KG1 (cell line): ENCODE measurements around the gene PRR36.
"Not testable (repeated sequence)": the region's sequence is repeated elsewhere in the genome, so short reads cannot be mapped to it uniquely, and the experiment has no call there.

ENCODE experiments used
- DNase-seq: peaks from one replicate; lab custom pipeline; 2025; lab: John Stamatoyannopoulos, UW

The PRR36 gene

DNA sequence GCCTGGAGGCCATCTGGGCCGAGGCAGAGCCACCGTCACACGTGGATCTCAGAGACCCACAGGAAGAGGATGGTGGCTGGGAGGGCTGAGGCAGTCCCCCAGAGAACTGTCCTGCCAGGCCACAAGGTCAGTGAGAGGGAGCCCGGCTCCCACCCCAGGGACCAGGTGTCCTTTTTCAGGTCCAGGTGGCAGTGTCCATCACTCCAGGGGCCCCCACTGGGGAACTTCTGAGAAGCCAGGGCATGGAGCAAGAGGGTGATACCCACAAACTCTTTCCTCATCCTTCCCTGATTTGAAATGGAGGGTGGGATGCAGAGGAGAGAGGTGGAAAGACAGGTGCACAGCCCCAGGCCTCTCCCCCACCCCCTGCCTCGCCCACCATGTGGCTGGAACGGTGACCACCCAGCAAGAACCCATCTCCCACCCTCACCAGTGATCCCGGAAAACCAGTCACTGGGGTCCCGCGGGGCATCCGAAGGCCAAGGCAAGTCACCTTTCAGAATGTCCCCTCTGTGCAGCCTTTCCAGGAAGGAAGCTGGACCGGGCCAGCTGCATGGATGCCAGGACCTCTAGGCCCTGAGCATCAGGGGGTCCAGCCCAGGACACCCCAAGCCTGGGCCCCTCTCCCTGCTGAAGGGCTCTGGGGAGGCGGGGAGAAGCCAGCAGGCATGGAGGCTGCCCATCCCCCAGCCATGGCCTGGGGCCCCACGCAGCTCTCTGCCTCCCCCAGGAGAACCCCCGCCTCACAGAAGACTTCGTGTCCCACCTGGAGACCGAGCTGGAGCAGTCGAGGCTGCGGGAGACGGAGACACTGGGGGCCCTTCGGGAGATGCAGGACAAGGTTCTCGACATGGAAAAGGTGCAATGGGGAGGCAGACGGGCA, 14.1 kb downstream of the PRR36 start:
- DNase-seq = no peak

DNA sequence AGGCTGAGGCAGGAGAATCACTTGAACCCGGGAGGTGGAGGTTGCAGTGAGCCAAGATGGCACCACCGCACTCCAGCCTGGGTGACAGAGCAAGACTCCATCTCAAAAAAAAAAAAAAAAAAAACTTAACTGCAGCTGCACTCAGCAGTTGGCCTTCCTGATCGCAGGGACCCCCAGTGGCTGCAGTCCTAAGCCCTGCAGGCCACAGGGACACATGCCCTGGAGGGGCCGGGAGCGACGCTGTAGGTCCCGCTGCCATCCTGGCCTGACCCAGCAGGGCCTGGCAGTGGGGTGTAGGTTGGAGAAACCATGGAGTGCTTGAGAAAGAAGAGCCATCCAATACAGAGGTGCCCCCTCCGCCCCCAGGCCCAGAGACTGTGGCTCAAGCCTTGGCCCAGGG, 15.1 kb downstream of the PRR36 start:
- DNase-seq = not testable (repeated sequence)

DNA sequence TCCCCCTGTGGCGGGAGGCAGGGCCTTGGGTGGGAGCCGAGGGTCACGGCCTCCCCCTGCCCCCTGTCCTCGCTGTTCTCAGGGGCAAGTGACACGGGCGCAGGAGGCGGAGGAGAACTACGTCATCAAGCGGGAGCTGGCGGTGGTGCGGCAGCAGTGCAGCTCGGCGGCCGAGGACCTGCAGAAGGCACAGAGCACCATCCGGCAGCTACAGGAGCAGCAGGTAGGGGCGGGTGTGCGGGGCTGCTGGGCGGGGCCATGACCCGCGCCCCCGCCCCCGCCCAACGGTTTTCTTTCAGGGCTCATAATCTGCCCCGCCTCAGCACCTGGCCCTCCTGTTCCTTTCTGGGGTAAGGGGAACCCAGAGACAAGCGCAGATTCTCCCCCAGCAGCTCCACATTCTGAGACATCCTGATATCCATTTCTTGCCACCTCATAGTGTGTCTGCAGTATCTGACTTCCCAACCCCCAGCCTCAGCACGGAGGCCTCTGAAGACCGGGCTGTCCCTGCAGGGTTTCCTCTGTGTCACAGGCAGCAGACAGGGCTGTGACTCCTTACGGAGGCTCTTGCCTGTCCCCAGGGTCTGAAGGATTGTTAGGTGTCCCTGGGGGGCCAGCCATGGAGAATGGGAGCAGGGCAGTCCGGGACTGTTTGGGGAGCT, 15.9 kb downstream of the PRR36 start:
- DNase-seq = no peak

GRCh38 chr19:7857727-7858108, 16.5 kb downstream of the PRR36 start:
- DNase-seq = no peak

DNA sequence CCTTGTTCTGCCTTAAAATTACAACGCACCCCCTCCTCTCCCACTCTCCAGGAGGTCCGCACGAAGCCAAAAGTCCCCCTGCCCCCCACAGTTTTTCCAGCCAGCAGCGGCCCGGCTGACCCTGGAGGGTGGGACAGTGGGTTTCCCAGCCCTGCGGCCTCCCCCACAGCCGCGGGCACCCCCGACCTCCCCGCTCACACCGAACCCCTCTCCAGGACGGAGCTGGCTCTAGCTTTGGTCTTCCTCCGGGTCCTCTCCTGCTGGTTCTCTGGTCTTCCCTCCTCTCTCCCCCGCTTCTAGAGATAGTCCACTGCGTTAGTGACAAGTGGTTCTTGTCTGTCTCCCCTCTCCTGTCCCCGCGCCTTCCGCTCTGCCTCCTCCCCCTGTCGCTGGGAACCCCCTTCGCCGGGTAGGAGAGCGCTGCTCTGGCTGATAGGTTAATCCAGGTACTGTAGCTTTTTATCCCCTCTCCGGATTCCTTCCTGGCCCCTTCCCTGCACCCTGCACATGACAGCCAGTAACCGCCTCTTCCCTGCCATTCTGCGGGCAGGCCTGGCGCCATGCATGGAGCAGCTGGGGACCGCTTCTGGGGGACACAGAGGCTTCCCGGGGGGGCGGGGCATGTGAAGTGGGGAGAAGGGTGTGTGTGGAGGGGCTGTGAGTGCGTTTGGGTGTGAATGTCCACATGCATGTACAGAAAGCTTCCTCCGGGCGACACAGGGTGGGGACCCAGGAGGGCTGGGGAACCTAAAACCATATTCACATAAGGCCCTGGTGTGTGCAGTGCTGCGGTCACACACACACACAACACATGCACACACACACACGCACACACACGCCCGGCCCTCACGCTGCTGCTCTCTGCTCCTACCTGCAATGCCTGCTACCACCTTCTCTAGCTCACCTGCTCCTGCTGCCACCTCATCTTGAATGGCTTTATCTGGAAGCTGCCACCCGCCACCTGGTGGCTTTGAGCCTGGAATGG, 17.2 kb downstream of the PRR36 start:
- no peak for DNase-seq

- DNase-seq = no peak
Measured at GRCh38 chr19:7856109-7856591, 18.0 kb downstream of the PRR36 start.

- DNase-seq = no peak
Measured at GRCh38 chr19:7855426-7856108, 18.6 kb downstream of the PRR36 start.

DNA sequence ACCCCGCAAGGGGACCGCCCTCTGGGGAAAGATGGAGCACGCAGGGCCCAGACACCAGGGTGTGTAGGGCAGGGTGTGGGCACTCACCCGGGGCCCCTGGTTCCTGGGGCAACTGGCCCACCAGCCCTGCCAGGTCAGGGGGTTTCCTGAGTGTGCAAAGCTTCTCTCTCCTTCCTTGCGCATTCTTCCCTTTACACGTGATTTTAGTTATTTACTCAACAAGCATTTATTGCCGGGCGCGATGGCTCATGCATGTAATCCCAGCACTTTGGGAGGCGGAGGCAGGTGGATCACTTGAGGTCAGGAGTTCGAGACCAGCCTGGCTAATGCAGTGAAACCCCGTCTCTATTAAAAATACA, 20.4 kb downstream of the PRR36 start:
- DNase-seq = no peak

DNA sequence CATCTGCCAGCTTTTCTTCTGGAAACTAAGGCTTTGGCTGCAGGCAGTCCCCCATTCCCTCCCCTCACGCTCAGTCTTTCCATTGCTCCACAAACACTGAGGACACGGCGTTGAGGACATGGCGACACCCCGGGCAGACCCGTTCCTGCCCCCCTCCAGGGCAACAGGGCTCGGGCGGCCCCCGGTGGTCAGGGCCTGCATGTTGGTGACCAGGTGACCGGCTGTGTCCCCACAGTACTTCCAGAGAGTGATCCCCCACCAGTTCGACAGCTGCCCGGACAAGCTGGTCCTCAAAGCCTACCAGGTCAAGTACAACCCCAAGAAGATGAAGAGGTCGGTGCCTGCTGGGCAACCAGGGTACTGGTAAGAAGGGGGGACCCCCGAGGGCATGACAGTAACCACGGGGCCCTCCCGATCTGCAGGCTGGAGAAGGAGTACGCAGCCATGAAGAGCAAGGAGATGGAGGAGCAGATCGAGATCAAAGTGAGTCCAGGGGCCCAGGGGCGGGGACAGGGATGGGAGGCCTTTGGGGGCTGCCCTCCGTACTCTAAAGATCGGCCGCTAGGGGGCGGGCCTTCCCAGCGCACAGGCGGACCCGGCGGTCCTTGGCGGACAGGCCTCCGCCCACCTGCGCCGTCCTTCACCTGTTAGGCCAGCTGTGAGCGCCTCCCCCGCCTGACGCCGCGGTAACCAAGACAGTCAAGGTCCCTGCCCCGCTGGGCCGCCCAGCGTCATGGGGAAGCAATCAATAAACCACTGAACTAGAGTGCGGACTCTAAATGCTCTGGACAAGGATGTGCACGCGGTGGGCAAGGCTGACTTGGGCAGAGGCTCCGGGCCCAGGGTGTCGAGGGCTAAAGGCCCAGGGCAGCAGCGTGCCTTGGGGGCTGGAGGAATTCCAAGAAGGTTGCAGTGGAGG, 21.1 kb downstream of the PRR36 start:
- peak; percentile 11 for DNase-seq

DNA sequence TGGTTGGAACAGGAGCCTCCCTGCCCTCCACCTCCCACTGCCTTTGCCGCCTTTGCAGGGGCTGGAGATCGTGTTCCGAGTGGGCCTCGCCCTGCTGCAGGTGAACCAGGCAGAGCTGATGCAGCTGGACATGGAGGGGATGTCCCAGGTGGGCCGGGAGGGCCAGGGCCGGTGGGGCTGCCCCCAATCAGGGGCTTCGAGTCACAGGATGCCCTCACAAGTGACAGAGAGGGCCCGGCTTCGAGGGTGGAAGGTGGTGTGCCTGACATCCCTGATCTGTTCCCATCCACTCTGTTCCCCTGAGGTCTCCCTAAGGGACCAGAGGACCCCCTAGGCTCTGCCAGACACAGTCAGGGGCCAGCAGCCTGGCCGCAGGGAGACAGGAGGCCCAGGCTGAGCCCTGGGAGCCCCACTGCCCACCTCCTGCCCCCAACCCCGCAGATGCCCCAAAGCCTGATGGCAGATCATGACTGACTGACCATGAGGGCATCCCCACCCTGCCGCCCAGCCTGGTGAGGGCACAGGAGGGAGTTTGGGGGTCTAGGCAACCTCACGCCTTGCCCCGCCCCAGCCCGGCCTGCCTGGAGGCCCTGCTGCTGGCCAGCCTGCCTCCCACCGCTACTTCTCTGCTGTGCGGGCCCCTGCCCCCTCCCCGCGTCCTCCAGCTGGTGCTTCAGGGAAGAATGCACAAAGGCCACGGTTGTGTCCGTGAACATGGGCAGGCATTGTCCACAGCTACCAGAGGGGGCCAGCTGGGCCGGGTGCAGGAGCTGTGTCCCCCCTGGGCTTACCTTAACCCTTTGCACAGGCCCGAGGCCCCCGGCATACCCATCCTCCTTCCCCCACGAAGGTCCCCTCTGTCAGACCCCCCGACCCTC, 22.3 kb downstream of the PRR36 start:
- DNase-seq = no peak

GRCh38 chr19:7850945-7851622, 23.1 kb downstream of the PRR36 start:
- DNase-seq = no peak

- no peak for DNase-seq
Measured at GRCh38 chr19:7850000-7850813, 24.0 kb downstream of the PRR36 start.

GRCh38 chr19:7849631-7849999, 24.6 kb downstream of the PRR36 start:
- no peak for DNase-seq

DNA sequence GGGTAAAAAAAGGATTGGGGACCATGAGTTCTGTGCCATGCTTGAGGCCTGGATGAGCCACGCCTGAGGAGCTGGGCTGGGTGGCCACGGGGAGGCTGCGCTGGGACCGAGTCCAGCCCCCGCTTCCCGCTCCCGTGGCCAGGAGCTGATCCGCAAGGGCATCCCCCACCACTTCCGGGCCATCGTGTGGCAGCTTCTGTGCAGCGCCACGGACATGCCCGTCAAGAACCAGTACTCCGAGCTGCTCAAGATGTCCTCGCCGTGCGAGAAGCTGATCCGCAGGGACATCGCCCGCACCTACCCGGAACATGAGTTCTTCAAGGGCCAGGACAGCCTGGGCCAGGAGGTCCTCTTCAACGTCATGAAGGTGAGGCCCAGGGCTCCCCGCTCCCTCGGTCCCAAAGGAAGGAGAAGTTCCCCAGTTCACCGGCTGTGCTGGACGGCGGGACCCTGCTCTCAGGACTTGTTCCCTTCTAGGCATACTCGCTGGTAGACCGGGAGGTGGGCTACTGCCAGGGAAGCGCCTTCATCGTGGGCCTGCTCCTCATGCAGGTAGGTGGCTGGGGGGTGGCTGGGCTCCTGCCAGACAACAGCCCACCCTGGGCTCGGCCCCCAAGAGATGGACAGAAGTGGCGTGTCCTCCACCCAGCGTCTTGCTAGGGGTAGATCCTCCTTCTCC, 25.3 kb downstream of the PRR36 start:
- DNase-seq = no peak

- no peak for DNase-seq
Measured at GRCh38 chr19:7847664-7848063, 26.5 kb downstream of the PRR36 start.

DNA sequence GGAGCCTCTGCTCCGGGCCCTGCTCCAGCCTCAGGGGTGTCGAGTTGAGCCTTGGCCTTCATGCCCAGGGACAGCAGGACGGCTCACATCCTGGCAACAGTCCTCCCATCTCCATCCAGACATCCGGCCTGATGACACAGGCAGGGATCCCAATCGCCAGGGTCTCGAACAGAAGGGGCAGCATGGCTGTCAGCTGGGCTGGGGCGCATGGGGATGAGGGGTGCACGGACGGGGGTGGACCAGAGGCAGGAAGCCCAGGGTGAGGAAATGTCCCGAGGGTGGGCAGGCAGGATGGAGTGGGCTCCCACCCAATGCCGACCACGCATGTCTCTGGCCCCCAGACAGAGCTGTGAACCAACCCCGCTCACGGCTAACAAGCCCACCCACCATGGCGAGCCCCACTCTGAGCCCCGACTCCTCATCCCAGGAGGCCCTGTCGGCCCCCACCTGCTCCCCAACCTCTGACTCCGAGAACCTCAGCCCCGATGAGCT, 28.0 kb downstream of the PRR36 start:
- no peak for DNase-seq

- DNase-seq = no peak
Measured at GRCh38 chr19:7845390-7846154, 28.6 kb downstream of the PRR36 start.
